HCEC 1CT (cell line): ENCODE data around the gene TKFC.
"Not testable (repeated sequence)": the region's sequence is repeated elsewhere in the genome, so short reads cannot be mapped to it uniquely, and the experiment has no call there.

Experiments
- DNase-seq: peaks from one replicate; pipeline ENCODE4 v3.0.0-alpha.2; 2017

TKFC gene

GRCh38 chr11:61369372-61370348 is 36.6 kb downstream of the TKFC start:
- DNase-seq, result peak; percentile 92

DNA sequence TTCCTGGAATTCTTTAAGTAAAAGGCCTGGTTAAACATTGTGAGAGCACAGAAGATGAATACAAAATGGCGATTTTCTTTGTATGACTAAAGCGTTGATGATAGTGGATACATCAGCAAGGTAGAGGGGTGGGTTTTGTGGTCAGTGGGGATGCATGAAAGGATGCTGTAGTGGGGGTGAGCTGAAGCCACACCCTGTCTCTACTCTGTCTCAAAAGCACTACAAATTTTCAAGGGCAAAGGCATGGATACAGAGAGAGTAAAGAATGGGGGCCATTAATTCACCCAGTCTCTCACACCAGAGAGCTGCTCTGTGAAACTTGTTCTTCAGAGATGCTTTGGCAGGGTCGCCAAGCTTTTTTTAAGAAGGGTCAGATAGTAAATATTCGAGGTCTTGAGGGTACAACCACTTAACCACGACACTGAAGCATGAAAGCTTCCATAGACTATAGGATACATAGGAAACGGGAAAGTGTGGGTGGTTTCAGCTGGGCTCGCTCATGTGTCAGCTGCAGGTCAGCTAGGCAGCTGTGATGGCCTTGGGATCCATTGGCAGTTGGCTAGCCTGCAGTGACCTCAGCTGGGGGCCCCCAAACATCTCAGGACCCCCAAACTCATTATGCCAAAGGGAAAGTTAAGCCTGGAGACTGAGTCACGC is 37.4 kb downstream of the TKFC start:
- peak; percentile 9 for DNase-seq

DNA sequence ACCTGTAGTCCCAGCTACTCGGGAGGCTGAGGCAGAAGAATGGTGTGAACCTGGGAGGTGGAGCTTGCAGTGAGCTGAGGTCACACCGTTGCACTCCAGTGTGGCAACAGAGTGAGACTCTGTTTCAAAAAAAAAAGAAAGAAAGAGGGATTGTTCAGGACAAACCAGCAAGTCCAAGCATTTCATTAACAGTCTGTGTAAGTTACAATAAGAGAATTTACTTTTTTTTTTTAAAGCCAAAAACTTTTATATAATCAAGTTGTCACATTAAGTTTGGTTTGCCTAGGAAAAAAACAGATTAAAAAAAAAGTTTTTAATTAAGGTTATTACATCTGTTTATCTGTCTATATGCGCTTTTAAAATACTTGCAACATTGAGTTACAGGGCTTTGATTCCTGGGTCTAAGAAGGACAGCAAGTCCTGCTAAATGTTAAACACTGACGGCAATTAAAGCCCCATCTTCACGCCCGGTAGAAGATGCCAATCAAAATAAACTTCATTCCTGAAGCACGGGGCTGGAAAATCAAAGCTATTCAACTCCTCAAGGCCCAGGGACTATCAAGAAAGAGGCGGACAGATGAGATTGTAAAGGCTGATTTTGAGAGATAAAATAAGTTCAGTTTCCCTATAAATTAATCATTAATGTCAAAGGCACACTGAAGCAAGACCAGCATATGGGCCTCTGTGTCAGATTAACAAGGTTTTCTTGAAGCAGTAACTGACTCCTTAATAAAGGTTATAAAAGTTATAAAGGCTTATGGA is 39.8 kb downstream of the TKFC start:
- no peak for DNase-seq

DNA sequence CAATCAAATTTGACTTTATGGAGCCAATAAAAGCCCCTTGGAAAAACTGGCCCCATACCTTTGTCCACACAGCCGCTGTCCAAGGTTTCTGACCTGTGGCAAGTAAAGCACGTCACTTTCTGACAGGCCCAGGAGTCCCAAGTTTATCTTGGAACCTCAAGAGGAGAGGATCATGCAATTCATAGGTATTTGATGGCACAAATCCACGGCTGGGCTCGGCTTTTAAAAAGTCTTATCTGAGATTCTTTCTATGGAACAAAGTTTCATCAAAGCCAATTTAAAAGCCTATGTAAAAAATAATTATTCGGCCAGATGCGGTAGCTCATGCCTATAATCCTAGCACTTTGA is 42.7 kb downstream of the TKFC start:
- no peak for DNase-seq

GRCh38 chr11:61377461-61378160 is 44.6 kb downstream of the TKFC start:
- peak; percentile 21 for DNase-seq

DNA sequence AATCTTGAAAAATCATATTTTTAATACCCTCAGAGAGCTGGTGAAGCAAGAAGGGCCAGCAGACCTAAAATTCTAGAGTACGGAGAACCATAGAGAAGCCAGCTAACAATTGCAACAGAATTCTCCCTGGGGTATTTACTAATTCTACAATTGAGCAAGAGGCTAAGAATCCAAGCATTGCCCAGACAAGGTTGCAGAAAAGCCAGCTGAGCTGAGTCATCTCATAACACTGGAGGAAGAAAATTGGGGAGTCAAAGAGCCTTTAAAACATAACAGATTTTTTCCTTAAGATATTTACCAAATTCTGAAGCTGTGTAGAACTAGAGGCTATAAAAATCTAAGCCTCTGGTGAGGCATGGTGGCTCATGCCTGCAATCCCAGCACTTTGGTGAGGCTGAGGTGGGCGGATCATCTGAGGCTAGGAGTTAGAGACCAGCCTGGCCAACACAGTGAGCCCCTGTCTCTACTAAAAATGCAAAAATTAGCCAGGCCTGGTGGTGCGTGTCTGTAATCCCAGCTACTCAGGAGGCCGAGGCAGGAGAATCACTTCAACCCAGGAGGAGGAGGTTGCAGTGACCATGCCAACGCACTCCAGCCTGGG is 45.8 kb downstream of the TKFC start:
- peak; percentile 95 for DNase-seq

DNA sequence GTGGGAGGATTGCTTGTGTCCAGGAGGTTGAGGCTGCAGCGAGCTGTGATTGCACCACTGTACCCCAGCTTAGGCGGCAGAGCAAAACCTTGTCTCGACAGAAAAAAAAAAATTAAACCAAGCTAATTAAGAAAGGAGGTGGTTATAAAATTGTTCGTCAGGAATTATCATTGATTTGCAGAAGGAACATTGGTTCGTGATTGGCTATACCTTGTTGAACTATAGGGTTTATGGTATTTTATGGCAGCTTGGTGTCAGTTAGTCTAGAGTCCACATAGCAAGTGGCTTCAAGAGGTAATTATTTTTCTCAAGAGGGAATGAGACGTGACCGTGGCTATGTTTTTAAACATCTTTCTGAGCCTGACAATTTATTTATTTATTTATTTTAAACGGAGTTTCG is 47.9 kb downstream of the TKFC start:
- DNase-seq, result no peak

DNA sequence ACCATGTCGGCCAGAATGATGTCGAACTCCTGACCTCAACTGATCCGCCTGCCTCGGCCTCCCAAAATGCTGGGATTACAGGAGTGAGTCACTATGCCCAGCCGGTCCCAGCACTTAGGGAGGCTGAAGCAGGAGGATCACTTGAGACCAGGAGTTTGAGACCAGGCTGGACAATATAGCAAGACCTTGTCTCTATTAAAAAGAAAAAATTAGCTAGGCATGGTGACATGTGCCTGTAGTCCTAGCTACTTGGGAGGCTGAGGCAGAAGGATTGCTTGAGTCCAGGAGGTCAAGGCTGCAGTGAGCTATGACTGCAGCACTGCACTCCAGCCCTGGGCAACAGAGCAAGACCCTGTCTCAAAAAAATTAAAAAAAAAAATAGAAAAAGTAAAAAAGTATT is 50.8 kb downstream of the TKFC start:
- not testable (repeated sequence) for DNase-seq

- DNase-seq, result peak; percentile 26
Measured at GRCh38 chr11:61384271-61385242, 51.5 kb downstream of the TKFC start.

DNA sequence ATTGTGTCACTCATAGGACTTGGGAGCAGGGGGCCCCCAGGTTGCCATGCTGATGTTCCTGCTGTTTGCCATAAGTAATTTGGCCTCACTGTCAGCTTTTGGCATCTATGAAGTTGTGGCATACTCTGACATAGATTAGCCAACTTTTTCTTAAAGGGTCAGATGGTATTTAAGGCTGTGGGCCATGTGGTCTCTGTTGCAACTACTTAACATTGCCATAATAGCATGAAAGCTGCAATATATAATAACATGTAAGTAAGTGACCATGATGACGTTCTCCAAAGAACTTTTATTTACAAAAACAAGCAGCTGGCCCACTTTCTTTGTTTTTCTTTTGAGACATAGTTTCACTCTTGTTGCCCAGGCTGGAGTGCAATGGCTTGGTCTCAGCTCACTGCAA is 57.1 kb downstream of the TKFC start:
- no peak for DNase-seq

GRCh38 chr11:61392981-61393595 is 60.1 kb downstream of the TKFC start:
- DNase-seq, result no peak
